Calu3 (cell line): ENCODE data around the gene S1PR2. TPM values are rescaled to one million over a fixed set of nuclear protein-coding genes. Genes with fewer than 3 reads are reported as not detected.
A peak's percentile ranks its signal among the peaks of the same experiment; 100 is the strongest.

ENCODE experiments used
- Bru-seq: library from RNA; stranded (reverse); fragments of 400-500 nt; gene quantifications from one replicate; lab custom pipeline; 2021; lab: Mats Ljungman, UMichigan
- BruChase-seq, 2 experiments: library from RNA; stranded (reverse); fragments of 400-500 nt; gene quantifications; one replicate each; lab custom pipeline; 2021; lab: Mats Ljungman, UMichigan
- BruUV-seq: library from RNA; stranded (reverse); fragments of 400-500 nt; replicated peaks from 2 replicates; lab custom pipeline; 2021; lab: Mats Ljungman, UMichigan
- CTCF ChIA-PET: fragments of 300-600 bp; sonication (Branson Sonifier 250); formaldehyde crosslinking; loops from one replicate; lab custom pipeline; 2022; ENCODE audit warnings: antibody characterized with exemption; lab: Charles Lee
- DNase-seq: peaks from one replicate; pipeline ENCODE4 v3.0.0; 2022
- H3K27ac Mint-ChIP-seq: one replicate; pipeline ENCODE4 v1.8.0; 2022; ENCODE audit warnings: mixed read lengths; ENCODE audit not compliant: unreplicated experiment
- H3K27me3 Mint-ChIP-seq: one replicate; pipeline ENCODE4 v1.8.0; 2022; ENCODE audit warnings: mixed read lengths; ENCODE audit not compliant: unreplicated experiment
- H3K36me3 Mint-ChIP-seq: one replicate; pipeline ENCODE4 v1.8.0; 2022; ENCODE audit warnings: mild to moderate bottlenecking, moderate library complexity, mixed read lengths; ENCODE audit not compliant: insufficient read depth, unreplicated experiment
- H3K4me1 Mint-ChIP-seq: one replicate; pipeline ENCODE4 v1.8.0; 2022; ENCODE audit warnings: mild to moderate bottlenecking, low read depth, mixed read lengths; ENCODE audit not compliant: unreplicated experiment
- H3K4me3 Mint-ChIP-seq: one replicate; pipeline ENCODE4 v1.8.0; 2022; ENCODE audit warnings: mild to moderate bottlenecking, low read depth, moderate library complexity, mixed read lengths; ENCODE audit not compliant: unreplicated experiment
- H3K9me3 Mint-ChIP-seq: one replicate; pipeline ENCODE4 v1.8.0; 2022; ENCODE audit warnings: low read depth, mixed read lengths; ENCODE audit not compliant: unreplicated experiment
- intact Hi-C: fragments of 100-400 bp; cut with micrococcal nuclease; formaldehyde crosslinking; loops from one replicate; pipeline ENCODE4 v1.10.0; 2022; ENCODE audit not compliant: unreplicated experiment
- long read RNA-seq: library from polyadenylated mRNA; stranded (forward); transcript quantifications from one replicate; pipeline ENCODE4 v2.0.0, GENCODE V29; 2022
- total RNA-seq: library from RNA; stranded (reverse); gene quantifications from 2 replicates; pipeline ENCODE4 v1.2.3, GENCODE V29; 2022
- TF ChIP-seq, protein P1 (sequence below): fragments of 200-600 bp; IDR thresholded peaks from one replicate; pipeline ENCODE4 v1.8.0; 2022; ENCODE audit warnings: antibody characterized with exemption; ENCODE audit not compliant: unreplicated experiment

The S1PR2 gene, protein sequence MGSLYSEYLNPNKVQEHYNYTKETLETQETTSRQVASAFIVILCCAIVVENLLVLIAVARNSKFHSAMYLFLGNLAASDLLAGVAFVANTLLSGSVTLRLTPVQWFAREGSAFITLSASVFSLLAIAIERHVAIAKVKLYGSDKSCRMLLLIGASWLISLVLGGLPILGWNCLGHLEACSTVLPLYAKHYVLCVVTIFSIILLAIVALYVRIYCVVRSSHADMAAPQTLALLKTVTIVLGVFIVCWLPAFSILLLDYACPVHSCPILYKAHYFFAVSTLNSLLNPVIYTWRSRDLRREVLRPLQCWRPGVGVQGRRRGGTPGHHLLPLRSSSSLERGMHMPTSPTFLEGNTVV
- total RNA-seq = 4.8 and 5.3 TPM in 2 replicates
- percentile 43 among the genes with signal in this experiment for Bru-seq, nascent RNA
- BruChase-seq, experiment 1, labeled RNA remaining after a 6-hour chase = percentile 57 among the genes with signal in this experiment
- BruChase-seq, experiment 2, labeled RNA remaining after a 2-hour chase = percentile 59 among the genes with signal in this experiment
- long read RNA-seq, partial matches to known transcripts = 0 of 3 reads
- long read RNA-seq, other reads (novel, unspliced or antisense) = 3 of 3 reads

- CTCF ChIA-PET = interaction anchor here (0.6 to 0.7 kb wide), 2 partner anchors 9 to 11 kb away, joined by 4 read pairs; no protein-coding TSS in a partner anchor
- intact Hi-C loops = no loop called here
- peak; percentile 71 for DNase-seq
- BruUV-seq = no TSS peak
- H3K4me1 Mint-ChIP-seq = no peaks in the 10 kb centered on the region
- H3K4me3 Mint-ChIP-seq = peak within 1 kb of the TSS; percentile 68
- H3K36me3 Mint-ChIP-seq = peaks cover 28% of the 10 kb centered on the region
- TF ChIP-seq, protein P1, sequence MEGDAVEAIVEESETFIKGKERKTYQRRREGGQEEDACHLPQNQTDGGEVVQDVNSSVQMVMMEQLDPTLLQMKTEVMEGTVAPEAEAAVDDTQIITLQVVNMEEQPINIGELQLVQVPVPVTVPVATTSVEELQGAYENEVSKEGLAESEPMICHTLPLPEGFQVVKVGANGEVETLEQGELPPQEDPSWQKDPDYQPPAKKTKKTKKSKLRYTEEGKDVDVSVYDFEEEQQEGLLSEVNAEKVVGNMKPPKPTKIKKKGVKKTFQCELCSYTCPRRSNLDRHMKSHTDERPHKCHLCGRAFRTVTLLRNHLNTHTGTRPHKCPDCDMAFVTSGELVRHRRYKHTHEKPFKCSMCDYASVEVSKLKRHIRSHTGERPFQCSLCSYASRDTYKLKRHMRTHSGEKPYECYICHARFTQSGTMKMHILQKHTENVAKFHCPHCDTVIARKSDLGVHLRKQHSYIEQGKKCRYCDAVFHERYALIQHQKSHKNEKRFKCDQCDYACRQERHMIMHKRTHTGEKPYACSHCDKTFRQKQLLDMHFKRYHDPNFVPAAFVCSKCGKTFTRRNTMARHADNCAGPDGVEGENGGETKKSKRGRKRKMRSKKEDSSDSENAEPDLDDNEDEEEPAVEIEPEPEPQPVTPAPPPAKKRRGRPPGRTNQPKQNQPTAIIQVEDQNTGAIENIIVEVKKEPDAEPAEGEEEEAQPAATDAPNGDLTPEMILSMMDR = no peak
- H3K27ac Mint-ChIP-seq = no peak within 1 kb of the TSS
- H3K9me3 Mint-ChIP-seq = no peaks in the 10 kb centered on the region
- H3K27me3 Mint-ChIP-seq = no peaks in the 10 kb centered on the region
Measured at GRCh38 chr19:10230861-10231611, at the start of gene S1PR2. TSS of gene S1PR2 (minus strand) at chr19:10231331. CDS start at chr19:10224905, 6,426 bp downstream.

DNA sequence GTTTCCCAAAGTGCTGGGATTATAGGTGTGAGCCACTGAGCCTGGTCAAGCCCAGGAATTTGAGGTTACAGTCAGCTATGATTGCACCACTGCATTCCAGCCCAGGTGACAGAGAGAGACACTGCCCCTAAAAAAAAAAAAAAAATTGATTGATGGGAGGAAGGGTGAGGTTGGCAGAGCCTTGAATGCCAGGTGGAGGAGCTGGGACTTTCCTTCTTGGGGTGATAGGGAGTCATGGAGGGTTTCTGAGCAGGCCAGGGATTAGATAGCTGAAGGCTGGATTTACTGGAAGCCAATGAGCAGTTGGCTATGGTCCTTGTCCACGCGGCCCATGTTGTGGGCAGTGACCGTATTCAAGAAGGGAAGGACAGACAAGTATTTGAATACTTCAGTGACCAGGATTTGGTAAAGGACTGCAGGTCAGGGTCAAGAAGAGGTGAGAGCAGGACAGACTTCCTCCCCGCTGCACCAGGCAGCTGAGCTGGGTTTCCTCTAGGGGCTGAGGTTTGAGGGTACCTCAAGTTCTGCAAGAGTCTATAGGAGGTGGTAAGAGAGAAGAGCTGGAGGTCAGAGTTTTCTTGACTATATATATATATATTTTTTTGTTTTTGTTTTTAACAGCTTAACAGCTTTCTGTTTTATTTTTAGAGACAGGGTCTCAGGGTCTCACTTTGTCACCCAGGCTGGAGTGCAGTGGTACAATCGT lies 48.8 kb upstream of the S1PR2 start:
- Mint-ChIP-seq H3K36me3 (peaks cover 70% of the 10 kb centered on the region), H3K9me3 (no peaks in the 10 kb centered on the region), H3K27me3 (no peaks in the 10 kb centered on the region), H3K4me3 (no peak overlapping the region), H3K4me1 (peaks cover 1% of the 10 kb centered on the region), H3K27ac (peak overlapping the region; percentile 7)
- TF ChIP-seq, protein P1 = no peak
- no TSS peak for BruUV-seq
- intact Hi-C loops = no loop called here
- CTCF ChIA-PET = interaction anchor here (1.0 kb wide), 1 partner anchor 9 kb away, joined by 3 read pairs; the partner anchor contains the start of gene ICAM1
- DNase-seq = no peak

DNA sequence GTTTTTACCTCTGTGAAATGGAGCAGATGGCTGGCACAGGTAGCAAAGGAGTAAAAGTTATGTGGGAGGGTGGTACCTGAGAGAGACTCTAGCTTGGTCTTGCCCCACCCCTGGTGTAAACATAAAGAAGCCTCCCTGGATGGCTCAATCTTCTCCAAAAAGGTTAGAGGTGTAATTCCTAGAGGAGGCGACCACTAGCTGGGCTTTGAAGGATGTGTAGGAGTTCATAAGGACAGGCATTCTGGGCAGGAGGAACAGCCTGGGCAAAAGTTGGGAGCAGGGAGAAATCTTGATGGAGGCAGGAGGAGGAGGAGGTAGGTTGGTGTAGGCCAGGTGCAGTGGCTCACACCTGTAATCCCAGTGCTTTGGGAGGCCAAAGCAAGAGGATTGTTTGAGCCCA lies 47.8 kb upstream of the S1PR2 start:
- H3K27ac Mint-ChIP-seq = no peak overlapping the region
- no peak overlapping the region for H3K4me3 Mint-ChIP-seq
- BruUV-seq = no TSS peak
- CTCF ChIA-PET = interaction anchor here (0.7 kb wide), 1 partner anchor 300 kb away, joined by 8 read pairs; no protein-coding TSS in a partner anchor
- H3K27me3 Mint-ChIP-seq = no peaks in the 10 kb centered on the region
- DNase-seq = no peak
- H3K9me3 Mint-ChIP-seq = no peaks in the 10 kb centered on the region
- peaks cover 74% of the 10 kb centered on the region for H3K36me3 Mint-ChIP-seq
- TF ChIP-seq, protein P1 = no peak
- intact Hi-C loops = no loop called here
- H3K4me1 Mint-ChIP-seq = peaks cover 11% of the 10 kb centered on the region
